Astrocyte of the hippocampus (primary cell): Measurements from ENCODE around the gene PHYHD1.

ENCODE experiments used
- DNase-seq: peaks from one replicate; pipeline ENCODE4 v3.0.0; 2011; ENCODE audit warnings: low read depth, low spot score

Gene PHYHD1

GRCh38 chr9:128969491-128969890 lies 48.7 kb downstream of the PHYHD1 start:
- peak; percentile 63 for DNase-seq

DNA sequence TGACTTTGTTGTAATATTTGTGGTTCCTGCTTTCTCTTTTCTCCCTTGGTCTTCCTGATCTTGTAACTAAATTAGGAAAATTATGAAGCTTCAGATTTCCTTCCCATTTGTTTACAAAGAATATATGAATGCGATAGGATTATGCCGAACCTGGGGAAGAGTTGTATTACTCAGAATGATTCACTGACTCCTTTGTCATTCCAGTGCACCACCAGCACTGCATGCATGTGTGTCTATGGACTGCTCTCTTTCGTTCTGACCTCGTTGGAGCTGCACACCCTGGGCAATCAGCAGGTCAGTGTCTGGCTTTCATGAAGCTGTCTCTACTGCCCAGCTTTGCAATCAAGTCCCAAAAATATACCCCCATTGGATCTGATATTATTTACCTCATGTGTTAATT lies 52.2 kb downstream of the PHYHD1 start:
- peak; percentile 61 for DNase-seq

- DNase-seq, result no peak
Measured at GRCh38 chr9:128979111-128979510, 58.3 kb downstream of the PHYHD1 start.

GRCh38 chr9:128983536-128983935 lies 62.8 kb downstream of the PHYHD1 start:
- no peak for DNase-seq

- DNase-seq, result no peak
Measured at GRCh38 chr9:128986671-128987070, 65.9 kb downstream of the PHYHD1 start.

- DNase-seq, result peak; percentile 95
Measured at GRCh38 chr9:128987805-128988204, 67.0 kb downstream of the PHYHD1 start.
